Progenitor cell of endocrine pancreas (in vitro differentiated cells): Measurements from ENCODE around the gene CRTAC1. TPM values are rescaled to one million over a fixed set of nuclear protein-coding genes. Genes with fewer than 3 reads are reported as not detected.

Source experiments
- DNase-seq: peaks from one replicate; pipeline ENCODE4 v3.0.0; 2021; ENCODE audit warnings: low spot score; ENCODE audit not compliant: unreplicated experiment
- H3K27ac Mint-ChIP-seq: 2 replicates; pipeline ENCODE4 v1.8.0; 2021; ENCODE audit warnings: mild to moderate bottlenecking, moderate library complexity, mixed read lengths
- H3K27me3 Mint-ChIP-seq: 2 replicates; pipeline ENCODE4 v1.8.0; 2021; ENCODE audit warnings: mixed read lengths
- H3K36me3 Mint-ChIP-seq: 2 replicates; pipeline ENCODE4 v1.8.0; 2022; ENCODE audit warnings: mixed read lengths; ENCODE audit not compliant: insufficient read depth
- H3K4me1 Mint-ChIP-seq: 2 replicates; pipeline ENCODE4 v1.8.0; 2021; ENCODE audit warnings: low read depth, mixed read lengths
- H3K4me3 Mint-ChIP-seq: 2 replicates; pipeline ENCODE4 v1.8.0; 2021; ENCODE audit warnings: low read depth, mild to moderate bottlenecking, moderate library complexity, mixed read lengths
- H3K9me3 Mint-ChIP-seq: 2 replicates; pipeline ENCODE4 v1.8.0; 2021; ENCODE audit warnings: low read depth, mixed read lengths
- CTCF ChIP-seq: fragments of 200-600 bp; sonication (generic); IDR thresholded peaks from one replicate; pipeline ENCODE4 v1.5.0; 2021; ENCODE audit warnings: antibody characterized with exemption, mild to moderate bottlenecking; ENCODE audit not compliant: unreplicated experiment
- total RNA-seq: library from RNA; stranded (reverse); gene quantifications from 2 replicates; pipeline ENCODE4 v1.2.1, GENCODE V29; 2021

Gene CRTAC1
- total RNA-seq, 1 donor from 2014 or later: 4.6 TPM

GRCh38 chr10:97854743-97855142, 175.7 kb downstream of the CRTAC1 start:
- Mint-ChIP-seq H3K9me3 (no peaks in the 10 kb centered on the region), H3K4me1 (peaks cover 2% of the 10 kb centered on the region), H3K27me3 (peaks cover 55% of the 10 kb centered on the region), H3K36me3 (no peaks in the 10 kb centered on the region), H3K27ac (no peak overlapping the region), H3K4me3 (no peak overlapping the region)
- TF ChIP-seq CTCF: no peak
- DNase-seq: no peak

- Mint-ChIP-seq H3K27me3 (peaks cover 56% of the 10 kb centered on the region), H3K4me3 (no peak overlapping the region), H3K27ac (no peak overlapping the region), H3K4me1 (peaks cover 4% of the 10 kb centered on the region), H3K36me3 (no peaks in the 10 kb centered on the region), H3K9me3 (no peaks in the 10 kb centered on the region)
- no peak for DNase-seq
- no peak for TF ChIP-seq CTCF
Observed at GRCh38 chr10:97852840-97853405, 177.5 kb downstream of the CRTAC1 start.

GRCh38 chr10:97852277-97852676, 178.1 kb downstream of the CRTAC1 start:
- Mint-ChIP-seq H3K4me3 (no peak overlapping the region), H3K27ac (no peak overlapping the region), H3K4me1 (peaks cover 2% of the 10 kb centered on the region), H3K36me3 (no peaks in the 10 kb centered on the region), H3K9me3 (no peaks in the 10 kb centered on the region), H3K27me3 (peaks cover 53% of the 10 kb centered on the region)
- TF ChIP-seq CTCF: no peak
- DNase-seq: no peak

GRCh38 chr10:97851341-97852001, 178.9 kb downstream of the CRTAC1 start:
- H3K4me3 Mint-ChIP-seq: no peak overlapping the region
- no peak overlapping the region for H3K27ac Mint-ChIP-seq
- no peak for DNase-seq
- peaks cover 52% of the 10 kb centered on the region for H3K27me3 Mint-ChIP-seq
- H3K4me1 Mint-ChIP-seq: peaks cover 2% of the 10 kb centered on the region
- H3K9me3 Mint-ChIP-seq: no peaks in the 10 kb centered on the region
- no peaks in the 10 kb centered on the region for H3K36me3 Mint-ChIP-seq
- no peak for TF ChIP-seq CTCF

GRCh38 chr10:97850446-97850845, 180.0 kb downstream of the CRTAC1 start:
- no peak for DNase-seq
- TF ChIP-seq CTCF: no peak
- H3K4me3 Mint-ChIP-seq: peak overlapping the region; percentile 38
- H3K27ac Mint-ChIP-seq: no peak overlapping the region
- H3K9me3 Mint-ChIP-seq: no peaks in the 10 kb centered on the region
- H3K4me1 Mint-ChIP-seq: peaks cover 2% of the 10 kb centered on the region
- no peaks in the 10 kb centered on the region for H3K36me3 Mint-ChIP-seq
- H3K27me3 Mint-ChIP-seq: peaks cover 52% of the 10 kb centered on the region
